DOHH2 (cell line): ENCODE results near the gene CACNG8.

Experiments
- H3F3A ChIP-seq: fragments of 200-600 bp; sonication (generic), shearing (Covaris generic); 2 replicates; pipeline ENCODE4 v1.6.0; 2016; ENCODE audit warnings: antibody characterized with exemption, mild to moderate bottlenecking; ENCODE audit not compliant: control insufficient read depth, insufficient read depth
- H3K27ac ChIP-seq: fragments of 200-600 bp; sonication (generic); 2 replicates; pipeline ENCODE4 v1.5.1; 2014; ENCODE audit warnings: low read depth, mild to moderate bottlenecking, low read length, moderate library complexity
- H3K27me3 ChIP-seq: fragments of 200-600 bp; sonication (generic); 2 replicates; pipeline ENCODE4 v1.6.1; 2014; ENCODE audit warnings: mild to moderate bottlenecking, low read length, mixed read lengths; ENCODE audit not compliant: control insufficient read depth
- H3K36me3 ChIP-seq: fragments of 200-600 bp; sonication (generic); 2 replicates; pipeline ENCODE4 v1.6.1; 2014; ENCODE audit warnings: mild to moderate bottlenecking, low read length, moderate library complexity, mixed read lengths; ENCODE audit not compliant: control insufficient read depth
- H3K4me1 ChIP-seq: fragments of 200-600 bp; sonication (generic); 2 replicates; pipeline ENCODE4 v1.6.1; 2014; ENCODE audit warnings: mild to moderate bottlenecking, low read length, mixed read lengths; ENCODE audit not compliant: control insufficient read depth
- H3K4me2 ChIP-seq: fragments of 200-600 bp; sonication (generic); 2 replicates; pipeline ENCODE4 v1.6.0; 2014; ENCODE audit warnings: mild to moderate bottlenecking, low read length, moderate library complexity
- H3K4me3 ChIP-seq: fragments of 200-600 bp; sonication (generic); 2 replicates; pipeline ENCODE4 v1.5.1; 2014; ENCODE audit warnings: mild to moderate bottlenecking, low read length, mixed read lengths
- H3K79me2 ChIP-seq: fragments of 200-600 bp; sonication (generic); 2 replicates; pipeline ENCODE4 v1.6.1; 2014; ENCODE audit warnings: mild to moderate bottlenecking, low read length, mixed read lengths; ENCODE audit not compliant: control insufficient read depth
- H3K9me2 ChIP-seq: fragments of 200-600 bp; sonication (generic); replicated peaks from 2 replicates; pipeline ENCODE4 v1.6.1; 2014; ENCODE audit warnings: mild to moderate bottlenecking, low read length, mixed read lengths; ENCODE audit not compliant: control insufficient read depth
- H3K9me3 ChIP-seq: fragments of 200-600 bp; sonication (generic); 2 replicates; pipeline ENCODE4 v1.6.1; 2014; ENCODE audit warnings: antibody characterized with exemption, low read length, mixed read lengths; ENCODE audit not compliant: control insufficient read depth, insufficient read depth
- H4K20me1 ChIP-seq: fragments of 200-600 bp; sonication (generic); 2 replicates; pipeline ENCODE4 v1.6.0; 2014; ENCODE audit warnings: low read depth, mild to moderate bottlenecking, antibody characterized with exemption, low read length, moderate library complexity; ENCODE audit not compliant: control insufficient read depth, insufficient read depth
- EZH2phosphoT487 ChIP-seq: fragments of 200-600 bp; sonication (generic); IDR thresholded peaks from 2 replicates; pipeline ENCODE4 v1.6.1; 2017; ENCODE audit warnings: borderline replicate concordance, mild to moderate bottlenecking, antibody characterized with exemption, low read length, moderate library complexity, mixed read lengths
- TF ChIP-seq, protein P1 (sequence below): fragments of 200-600 bp; sonication (generic); IDR thresholded peaks from one replicate; pipeline ENCODE4 v1.5.1; 2014; ENCODE audit warnings: antibody characterized with exemption, mild to moderate bottlenecking, low read depth, low read length; ENCODE audit not compliant: poor library complexity, severe bottlenecking

CACNG8 gene

DNA sequence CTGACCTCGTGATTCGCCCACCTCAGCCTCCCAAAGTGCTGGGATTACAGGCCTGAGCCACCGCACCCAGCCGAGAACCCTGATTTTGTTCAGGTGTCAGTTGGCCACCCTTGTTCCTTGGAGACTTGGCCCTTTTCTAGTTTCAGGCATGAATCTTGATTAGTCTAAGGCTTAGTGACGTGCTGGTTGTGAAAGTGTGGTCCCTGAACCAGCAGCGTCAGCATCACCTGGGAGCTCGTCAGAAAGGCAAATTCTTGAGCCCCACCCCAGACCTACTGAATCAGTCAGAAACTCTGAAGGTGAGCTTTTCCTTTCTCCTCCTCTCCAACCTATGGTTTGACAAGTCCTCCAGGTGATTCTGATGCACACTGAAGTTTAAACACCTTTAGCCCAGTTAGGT, 63.9 kb downstream of the CACNG8 start:
- no peak for TF ChIP-seq EZH2phosphoT487

DNA sequence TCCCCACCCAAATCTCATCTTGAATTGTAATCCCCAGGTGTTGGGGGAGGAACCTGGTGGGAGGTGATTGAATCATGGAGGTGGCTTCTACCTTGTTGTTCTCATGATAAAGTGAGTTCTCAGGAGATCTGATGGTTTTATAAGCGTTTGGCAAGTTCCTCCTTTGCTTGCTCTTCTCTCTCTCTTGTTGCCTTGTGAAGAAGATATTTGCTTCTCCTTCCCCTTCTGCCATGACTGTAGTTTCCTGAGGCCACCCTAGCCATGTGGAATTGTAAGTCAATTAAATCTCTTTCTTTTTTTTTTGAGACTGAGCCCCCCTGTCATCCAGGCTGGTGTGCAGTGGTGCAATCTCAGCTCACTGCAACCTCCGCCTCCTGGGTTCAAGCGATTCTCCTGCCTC, 66.6 kb downstream of the CACNG8 start:
- no peaks in the 10 kb centered on the region for H3K36me3 ChIP-seq
- H3K27me3 ChIP-seq: no peaks in the 10 kb centered on the region
- no peaks in the 10 kb centered on the region for H3K79me2 ChIP-seq
- H3K4me1 ChIP-seq: no peaks in the 10 kb centered on the region
- H4K20me1 ChIP-seq: no peaks in the 10 kb centered on the region
- no peak overlapping the region for H3K4me2 ChIP-seq
- H3K9me2 ChIP-seq: no peaks in the 10 kb centered on the region
- no peaks in the 10 kb centered on the region for H3F3A ChIP-seq
- no peak overlapping the region for H3K27ac ChIP-seq
- no peaks in the 10 kb centered on the region for H3K9me3 ChIP-seq
- no peak overlapping the region for H3K4me3 ChIP-seq
- TF ChIP-seq, protein P1, sequence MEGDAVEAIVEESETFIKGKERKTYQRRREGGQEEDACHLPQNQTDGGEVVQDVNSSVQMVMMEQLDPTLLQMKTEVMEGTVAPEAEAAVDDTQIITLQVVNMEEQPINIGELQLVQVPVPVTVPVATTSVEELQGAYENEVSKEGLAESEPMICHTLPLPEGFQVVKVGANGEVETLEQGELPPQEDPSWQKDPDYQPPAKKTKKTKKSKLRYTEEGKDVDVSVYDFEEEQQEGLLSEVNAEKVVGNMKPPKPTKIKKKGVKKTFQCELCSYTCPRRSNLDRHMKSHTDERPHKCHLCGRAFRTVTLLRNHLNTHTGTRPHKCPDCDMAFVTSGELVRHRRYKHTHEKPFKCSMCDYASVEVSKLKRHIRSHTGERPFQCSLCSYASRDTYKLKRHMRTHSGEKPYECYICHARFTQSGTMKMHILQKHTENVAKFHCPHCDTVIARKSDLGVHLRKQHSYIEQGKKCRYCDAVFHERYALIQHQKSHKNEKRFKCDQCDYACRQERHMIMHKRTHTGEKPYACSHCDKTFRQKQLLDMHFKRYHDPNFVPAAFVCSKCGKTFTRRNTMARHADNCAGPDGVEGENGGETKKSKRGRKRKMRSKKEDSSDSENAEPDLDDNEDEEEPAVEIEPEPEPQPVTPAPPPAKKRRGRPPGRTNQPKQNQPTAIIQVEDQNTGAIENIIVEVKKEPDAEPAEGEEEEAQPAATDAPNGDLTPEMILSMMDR: no peak
- no peak for TF ChIP-seq EZH2phosphoT487

More for the DNA sequence above, 63.9 kb downstream of the CACNG8 start:
- Histone ChIP-seq H3K9me3 (no peaks in the 10 kb centered on the region), H3F3A (no peaks in the 10 kb centered on the region), H3K4me2 (no peak overlapping the region), H3K4me1 (no peaks in the 10 kb centered on the region), H3K79me2 (no peaks in the 10 kb centered on the region), H3K27ac (no peak overlapping the region), H4K20me1 (no peaks in the 10 kb centered on the region), H3K36me3 (no peaks in the 10 kb centered on the region), H3K4me3 (no peak overlapping the region), H3K27me3 (no peaks in the 10 kb centered on the region), H3K9me2 (no peaks in the 10 kb centered on the region)

GRCh38 chr19:54029930-54030490, 67.3 kb downstream of the CACNG8 start:
- TF ChIP-seq, protein P1: peak; percentile 70
- TF ChIP-seq EZH2phosphoT487: no peak
- H3K4me3 ChIP-seq: no peak overlapping the region
- H3F3A ChIP-seq: no peaks in the 10 kb centered on the region
- no peaks in the 10 kb centered on the region for H3K79me2 ChIP-seq
- H3K9me2 ChIP-seq: no peaks in the 10 kb centered on the region
- no peaks in the 10 kb centered on the region for H4K20me1 ChIP-seq
- H3K27ac ChIP-seq: no peak overlapping the region
- no peaks in the 10 kb centered on the region for H3K4me1 ChIP-seq
- no peaks in the 10 kb centered on the region for H3K36me3 ChIP-seq
- no peaks in the 10 kb centered on the region for H3K9me3 ChIP-seq
- H3K27me3 ChIP-seq: no peaks in the 10 kb centered on the region
- no peak overlapping the region for H3K4me2 ChIP-seq

GRCh38 chr19:54030895-54031586, 68.3 kb downstream of the CACNG8 start:
- Histone ChIP-seq H3K79me2 (no peaks in the 10 kb centered on the region), H3K9me3 (no peaks in the 10 kb centered on the region), H3K9me2 (no peaks in the 10 kb centered on the region), H3K4me1 (no peaks in the 10 kb centered on the region), H3K36me3 (no peaks in the 10 kb centered on the region), H3K4me3 (no peak overlapping the region), H3K27ac (no peak overlapping the region), H3K4me2 (no peak overlapping the region), H4K20me1 (no peaks in the 10 kb centered on the region), H3F3A (no peaks in the 10 kb centered on the region), H3K27me3 (no peaks in the 10 kb centered on the region)
- TF ChIP-seq, protein P1: peak; percentile 29
- no peak for TF ChIP-seq EZH2phosphoT487
